Muscle layer of duodenum (tissue), 2 donors: Measurements from ENCODE around the gene SLC25A47.

Experiments used
- H3K27ac ChIP-seq: one replicate; pipeline ENCODE4 v1.7.0; 2013; ENCODE audit warnings: mild to moderate bottlenecking, low read length
- H3K27me3 ChIP-seq: one replicate; pipeline ENCODE4 v1.7.0; 2013; ENCODE audit warnings: low read depth, mild to moderate bottlenecking, control low read depth, low read length
- H3K36me3 ChIP-seq, 2 donors: one replicate each; pipeline ENCODE4 v1.7.0; 2013; ENCODE audit warnings: low read length in 2 of 2, control low read depth in 1 of 2, mild to moderate bottlenecking in 1 of 2; ENCODE audit not compliant: insufficient read depth in 2 of 2, control insufficient read depth in 1 of 2
- H3K4me1 ChIP-seq, 2 donors: one replicate each; pipeline ENCODE4 v1.7.0; 2013; ENCODE audit warnings: low read length in 2 of 2, mild to moderate bottlenecking in 2 of 2, control low read depth in 1 of 2, moderate library complexity in 1 of 2; ENCODE audit not compliant: insufficient read depth in 2 of 2, control insufficient read depth in 1 of 2
- H3K4me3 ChIP-seq, 2 donors: one replicate each; pipeline ENCODE4 v1.7.0; 2013; ENCODE audit warnings: low read length in 2 of 2, low read depth in 1 of 2, mild to moderate bottlenecking in 1 of 2
- H3K9me3 ChIP-seq, 2 donors: one replicate each; pipeline ENCODE4 v1.7.0; 2013; ENCODE audit warnings: low read length in 2 of 2, control low read depth in 1 of 2, mild to moderate bottlenecking in 1 of 2; ENCODE audit not compliant: control insufficient read depth in 1 of 2
- donor health status: healthy.

Gene SLC25A47

DNA sequence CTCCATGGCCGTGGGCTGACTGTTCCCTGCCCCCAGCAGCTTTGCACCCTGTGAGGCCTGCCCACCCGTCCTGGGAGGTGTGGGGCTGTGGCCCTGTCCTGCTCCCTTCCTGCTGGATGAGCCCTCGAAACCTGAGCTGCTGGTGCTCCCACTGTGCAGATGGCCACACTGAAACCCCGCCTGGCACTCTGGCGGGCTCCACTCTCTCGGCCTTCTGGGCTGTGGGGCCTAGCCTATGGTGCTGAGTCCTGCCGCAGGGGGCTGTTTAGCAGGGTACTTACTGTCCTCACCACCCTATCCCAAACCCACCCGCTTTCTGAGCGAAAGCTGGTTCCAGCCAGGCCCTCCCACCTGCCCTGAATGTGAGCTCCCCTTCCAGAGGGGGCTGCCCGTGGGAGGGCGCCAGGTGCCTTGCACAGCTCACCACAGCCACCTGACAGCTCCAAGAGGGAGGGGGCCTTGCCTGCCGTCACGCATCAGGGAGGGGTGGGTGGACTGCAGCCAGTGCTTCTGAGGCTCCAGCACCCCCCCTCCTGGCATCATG is 7.3 kb downstream of the SLC25A47 start:
- H3K4me3 ChIP-seq = no peak overlapping the region
- no peaks in the 10 kb centered on the region for H3K4me1 ChIP-seq
- peaks cover 9 to 23% of the 10 kb centered on the region in 2 donors for H3K36me3 ChIP-seq
- H3K27ac ChIP-seq = no peak overlapping the region
- no peaks in the 10 kb centered on the region for H3K27me3 ChIP-seq
- no peaks in the 10 kb centered on the region for H3K9me3 ChIP-seq

DNA sequence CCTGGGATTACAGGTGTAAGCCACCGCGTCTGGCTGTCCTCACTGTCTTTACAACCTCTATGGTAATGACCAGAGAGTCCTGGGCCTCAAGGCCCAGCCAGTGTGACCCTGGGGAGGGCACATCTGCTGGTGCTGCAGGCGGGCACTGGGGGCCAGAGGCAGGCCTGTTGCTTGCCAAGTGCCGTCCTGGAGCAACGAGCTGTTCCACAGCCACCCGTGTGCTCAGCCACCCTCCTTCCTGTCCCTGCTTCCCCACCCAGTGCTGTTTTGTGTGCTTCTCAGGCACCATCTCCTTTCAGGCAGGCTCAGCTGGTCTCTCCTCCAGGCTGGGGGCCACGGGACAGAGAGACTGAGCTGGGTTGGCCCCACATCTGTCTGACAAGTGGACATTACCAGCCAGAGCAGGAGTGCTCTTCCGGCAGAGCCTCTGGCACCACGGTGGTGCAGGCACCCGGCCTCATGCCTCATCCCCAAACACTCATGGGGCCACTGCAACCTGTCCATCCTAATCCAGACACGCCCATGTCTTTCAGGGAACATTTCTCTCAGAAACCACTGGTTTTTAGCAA is 9.0 kb downstream of the SLC25A47 start:
- no peaks in the 10 kb centered on the region for H3K27me3 ChIP-seq
- H3K36me3 ChIP-seq = peaks cover 18 to 34% of the 10 kb centered on the region in 2 donors
- H3K4me3 ChIP-seq = no peak overlapping the region
- H3K27ac ChIP-seq = no peak overlapping the region
- H3K9me3 ChIP-seq = no peaks in the 10 kb centered on the region
- no peaks in the 10 kb centered on the region for H3K4me1 ChIP-seq

DNA sequence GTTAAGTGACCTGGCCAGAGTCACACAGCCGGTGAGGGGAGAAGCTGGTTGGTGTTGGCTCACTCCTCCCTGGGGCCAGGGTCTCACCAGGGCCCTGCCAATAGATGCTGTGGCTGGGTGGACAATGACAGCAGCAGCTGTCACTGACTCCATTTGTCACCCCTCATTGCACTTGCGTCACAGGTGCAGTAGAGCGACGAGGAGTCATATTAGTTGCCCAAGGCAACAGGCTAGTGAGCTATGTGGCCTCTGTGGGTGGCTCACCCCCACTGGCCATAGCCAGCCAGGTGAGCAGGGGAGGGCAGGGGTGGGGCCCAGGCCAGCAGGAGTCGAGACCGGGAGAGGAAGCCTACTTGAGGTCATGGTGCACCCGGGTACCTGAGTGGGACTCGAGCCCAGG is 9.7 kb downstream of the SLC25A47 start:
- H3K4me1 ChIP-seq = no peaks in the 10 kb centered on the region
- H3K9me3 ChIP-seq = no peaks in the 10 kb centered on the region
- no peaks in the 10 kb centered on the region for H3K27me3 ChIP-seq
- no peak overlapping the region for H3K4me3 ChIP-seq
- H3K36me3 ChIP-seq = peaks cover 21 to 38% of the 10 kb centered on the region in 2 donors
- H3K27ac ChIP-seq = no peak overlapping the region

GRCh38 chr14:100333311-100333710 is 10.2 kb downstream of the SLC25A47 start:
- Histone ChIP-seq H3K4me3 (no peak overlapping the region), H3K27ac (no peak overlapping the region), H3K9me3 (no peaks in the 10 kb centered on the region), H3K36me3 (peaks cover 21 to 43% of the 10 kb centered on the region in 2 donors), H3K4me1 (no peaks in the 10 kb centered on the region), H3K27me3 (no peaks in the 10 kb centered on the region)

- Histone ChIP-seq H3K4me3 (no peak overlapping the region), H3K36me3 (peaks cover 21 to 45% of the 10 kb centered on the region in 2 donors), H3K27ac (no peak overlapping the region), H3K4me1 (no peaks in the 10 kb centered on the region), H3K27me3 (no peaks in the 10 kb centered on the region), H3K9me3 (no peaks in the 10 kb centered on the region)
Observed at GRCh38 chr14:100333827-100334226, 10.7 kb downstream of the SLC25A47 start.

DNA sequence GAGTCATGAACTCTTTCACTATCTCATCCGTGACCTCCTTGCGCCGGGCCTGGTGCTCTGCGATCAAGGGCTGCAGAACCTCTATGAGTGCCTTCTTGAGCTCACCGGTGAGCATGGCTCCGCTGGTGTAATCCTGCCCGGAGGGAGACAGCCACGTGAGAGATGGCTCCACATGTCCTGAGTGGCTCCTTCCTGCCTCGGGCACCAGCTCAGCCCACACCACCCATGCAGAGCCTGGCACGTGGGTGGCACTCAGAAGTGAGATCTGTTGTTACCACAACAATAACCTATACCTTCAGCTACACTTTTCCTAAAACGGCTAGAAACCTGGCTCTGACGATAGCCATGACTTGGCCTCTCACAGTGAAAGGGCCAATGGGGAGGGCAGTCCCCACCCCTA is 11.8 kb downstream of the SLC25A47 start:
- Histone ChIP-seq H3K9me3 (no peaks in the 10 kb centered on the region), H3K4me1 (no peaks in the 10 kb centered on the region), H3K4me3 (no peak overlapping the region), H3K36me3 (peaks cover 25 to 45% of the 10 kb centered on the region in 2 donors), H3K27ac (no peak overlapping the region), H3K27me3 (no peaks in the 10 kb centered on the region)

DNA sequence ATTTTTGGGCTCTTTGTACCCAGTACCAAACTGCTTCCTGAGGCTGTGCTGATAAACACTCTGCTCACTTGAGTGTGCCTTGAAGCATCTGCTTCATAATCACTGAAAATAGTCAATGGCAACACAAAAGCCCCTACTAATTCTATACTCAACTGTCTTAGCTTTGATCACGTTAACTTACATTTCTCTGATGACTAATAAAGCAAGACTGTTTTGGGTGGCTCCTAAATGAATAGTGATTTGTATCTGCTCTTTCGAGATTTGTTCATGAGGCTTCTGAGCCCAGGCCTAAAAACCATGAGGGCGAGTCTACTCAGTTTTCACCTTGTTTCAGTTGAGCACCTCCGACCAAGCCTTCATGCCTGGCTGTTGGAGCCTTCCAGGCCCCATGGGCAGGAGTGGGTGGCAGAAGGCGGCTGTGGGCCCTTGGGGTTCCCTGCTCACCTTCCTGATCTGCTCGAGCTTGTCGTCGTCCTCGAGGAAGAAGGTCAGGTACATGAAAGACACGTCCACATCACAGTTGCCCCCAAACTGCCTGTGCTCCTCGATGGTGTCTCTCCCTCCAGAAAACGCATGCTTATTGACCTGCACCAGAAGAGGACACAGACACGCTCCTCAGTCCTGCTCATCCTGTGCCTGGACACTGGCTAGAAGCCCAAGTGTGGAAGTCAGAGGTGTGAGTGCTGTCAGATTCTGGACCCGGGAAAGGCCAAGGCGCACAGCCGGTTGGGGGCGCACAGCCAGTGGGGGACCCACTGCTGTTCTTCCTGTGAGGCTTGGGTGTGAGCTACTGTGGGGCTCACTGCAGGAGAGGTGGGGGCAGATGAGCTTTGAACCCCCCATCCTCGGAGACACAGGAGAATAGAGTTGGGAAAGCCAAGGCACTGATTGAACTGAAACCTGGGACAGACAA is 13.7 kb downstream of the SLC25A47 start:
- Histone ChIP-seq H3K4me1 (peaks cover 4 to 7% of the 10 kb centered on the region in 2 donors), H3K36me3 (peaks cover 31 to 45% of the 10 kb centered on the region in 2 donors), H3K27me3 (no peaks in the 10 kb centered on the region), H3K27ac (no peak overlapping the region), H3K9me3 (no peaks in the 10 kb centered on the region), H3K4me3 (no peak overlapping the region)

DNA sequence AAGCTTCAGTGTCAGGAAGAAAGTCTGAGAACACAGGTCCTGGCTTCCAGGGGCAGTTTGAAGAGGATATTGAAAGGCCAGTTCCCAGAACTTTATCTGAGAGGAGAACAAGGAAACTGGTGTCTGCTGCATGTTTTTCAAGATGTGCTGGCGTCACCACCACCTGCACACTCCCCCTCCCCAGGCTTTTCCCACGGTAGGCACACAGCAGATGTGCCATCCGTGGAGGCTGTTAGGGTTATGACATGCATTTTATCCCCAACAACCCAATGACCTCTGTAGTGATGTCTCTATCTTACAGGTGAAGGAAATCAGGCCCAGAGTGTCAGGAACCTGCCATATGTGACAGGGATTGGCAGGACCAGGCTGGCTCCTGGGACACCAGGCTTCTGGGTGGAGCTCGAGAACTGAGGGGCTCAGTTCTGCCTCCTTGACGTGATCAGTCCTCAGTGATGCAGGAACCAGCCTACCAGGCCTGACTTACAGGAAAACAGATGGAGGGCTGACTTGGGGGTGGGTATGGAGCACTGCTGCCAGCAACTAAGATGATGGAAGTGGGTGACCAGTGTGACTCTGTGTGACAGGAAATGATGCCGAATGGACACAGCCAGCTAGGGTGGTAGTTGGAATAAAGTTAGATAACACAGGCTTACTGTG is 16.8 kb downstream of the SLC25A47 start:
- H3K4me3 ChIP-seq = no peak overlapping the region
- peaks cover 25 to 30% of the 10 kb centered on the region in 2 donors for H3K36me3 ChIP-seq
- H3K4me1 ChIP-seq = peaks cover 7 to 15% of the 10 kb centered on the region in 2 donors
- H3K9me3 ChIP-seq = no peaks in the 10 kb centered on the region
- H3K27ac ChIP-seq = peak overlapping the region; percentile 56
- H3K27me3 ChIP-seq = no peaks in the 10 kb centered on the region

DNA sequence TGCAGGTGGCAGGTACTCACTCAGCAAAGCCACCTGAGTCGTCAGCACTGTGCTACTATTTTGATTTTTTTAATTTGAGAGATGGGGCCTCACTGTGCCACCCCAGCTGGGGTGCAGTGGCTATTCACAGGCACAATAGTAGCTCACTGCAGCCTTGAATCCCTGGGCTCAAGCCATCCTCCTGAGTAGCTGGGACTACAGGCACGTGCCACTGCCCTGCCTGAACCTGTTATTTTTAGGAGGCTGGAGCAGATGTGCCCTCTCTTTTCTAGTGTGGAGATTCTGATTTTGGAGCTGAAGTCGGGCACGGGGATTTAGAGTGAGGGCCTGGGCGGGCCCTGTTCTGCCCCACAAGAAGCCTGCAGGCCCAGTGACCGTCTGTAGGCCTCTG is 17.3 kb downstream of the SLC25A47 start:
- Histone ChIP-seq H3K4me1 (peaks cover 7 to 15% of the 10 kb centered on the region in 2 donors), H3K4me3 (no peak overlapping the region), H3K27me3 (no peaks in the 10 kb centered on the region), H3K27ac (peak overlapping the region; percentile 56), H3K36me3 (peaks cover 22 to 29% of the 10 kb centered on the region in 2 donors), H3K9me3 (no peaks in the 10 kb centered on the region)

GRCh38 chr14:100341301-100342031 is 18.3 kb downstream of the SLC25A47 start:
- peak overlapping the region; percentile 87 for H3K27ac ChIP-seq
- peaks cover 26 to 30% of the 10 kb centered on the region in 2 donors for H3K36me3 ChIP-seq
- no peaks in the 10 kb centered on the region for H3K9me3 ChIP-seq
- no peak overlapping the region for H3K4me3 ChIP-seq
- no peaks in the 10 kb centered on the region for H3K27me3 ChIP-seq
- peaks cover 7 to 15% of the 10 kb centered on the region in 2 donors for H3K4me1 ChIP-seq
